ENCODE measurements around the gene SHOX.

- no peak for TF ChIP-seq EZH2phosphoT487 (IDR thresholded peaks at IDR 0.05; ENCODE audit: borderline replicate concordance, low read length)
- TF ChIP-seq CTCF (IDR thresholded peaks at IDR 0.05; ENCODE audit: low read depth, low read length, poor library complexity, severe bottlenecking) = no peak
Measured at GRCh38 chrX:689983-690382, 59.4 kb downstream of the SHOX start.

All from DOHH2 (cell line).